SU-DHL-6 (cell line): Measurements from ENCODE around the gene CPNE2.

ENCODE experiments used
- H2AFZ ChIP-seq: fragments of 200-600 bp; sonication (generic); 2 replicates; pipeline ENCODE4 v1.6.1; 2014; ENCODE audit warnings: low read depth, mild to moderate bottlenecking, moderate library complexity, mixed read lengths, antibody characterized with exemption, low read length; ENCODE audit not compliant: severe bottlenecking
- H3F3A ChIP-seq: fragments of 200-600 bp; shearing (Covaris generic); 2 replicates; pipeline ENCODE4 v1.6.0; 2016; ENCODE audit warnings: antibody characterized with exemption, mild to moderate bottlenecking; ENCODE audit not compliant: insufficient read depth
- H3K27ac ChIP-seq: fragments of 200-600 bp; sonication (generic); 2 replicates; pipeline ENCODE4 v1.5.1; 2016; ENCODE audit warnings: low read depth, mild to moderate bottlenecking, low read length, moderate library complexity, mixed read lengths
- H3K27me3 ChIP-seq: fragments of 200-600 bp; sonication (generic), shearing (Covaris generic); 2 replicates; pipeline ENCODE4 v1.6.0; 2014; ENCODE audit warnings: mild to moderate bottlenecking, low read length
- H3K36me3 ChIP-seq: fragments of 200-600 bp; sonication (generic); 2 replicates; pipeline ENCODE4 v1.6.1; 2014; ENCODE audit warnings: mild to moderate bottlenecking, low read length, mixed read lengths
- H3K4me2 ChIP-seq: fragments of 300-600, 200-600 bp; shearing (Covaris generic), sonication (generic); 2 replicates; pipeline ENCODE4 v1.6.0; 2014; ENCODE audit warnings: low read length, low read depth, mild to moderate bottlenecking; ENCODE audit not compliant: poor library complexity, severe bottlenecking
- H3K4me3 ChIP-seq: fragments of 200-600 bp; sonication (generic); 2 replicates; pipeline ENCODE4 v1.5.1; 2014; ENCODE audit warnings: antibody characterized with exemption, low read length, mild to moderate bottlenecking, mixed read lengths; ENCODE audit not compliant: insufficient read depth, poor library complexity, severe bottlenecking
- H3K79me2 ChIP-seq: fragments of 200-600 bp; sonication (generic); 2 replicates; pipeline ENCODE4 v1.6.1; 2014; ENCODE audit warnings: mild to moderate bottlenecking, low read length, moderate library complexity; ENCODE audit not compliant: insufficient read depth
- H3K9ac ChIP-seq: fragments of 200-600 bp; sonication (generic); 2 replicates; pipeline ENCODE4 v1.7.0; 2014; ENCODE audit warnings: mild to moderate bottlenecking, low read length
- H3K9me2 ChIP-seq: fragments of 200-600 bp; sonication (generic); replicated peaks from 2 replicates; pipeline ENCODE4 v1.6.1; 2014; ENCODE audit warnings: low read length; ENCODE audit not compliant: insufficient read depth
- H3K9me3 ChIP-seq: fragments of 200-600 bp; sonication (generic); 2 replicates; pipeline ENCODE4 v1.6.1; 2014; ENCODE audit warnings: low read length, mixed read lengths; ENCODE audit not compliant: insufficient read depth
- H4K20me1 ChIP-seq: fragments of 200-600 bp; sonication (generic); 2 replicates; pipeline ENCODE4 v1.6.1; 2014; ENCODE audit warnings: low read depth, mild to moderate bottlenecking, antibody characterized with exemption, low read length, moderate library complexity, mixed read lengths
- EZH2phosphoT487 ChIP-seq: fragments of 200-600 bp; sonication (generic), shearing (Covaris generic); conservative IDR thresholded peaks from 2 replicates; pipeline ENCODE4 v1.6.1; 2018; ENCODE audit warnings: mild to moderate bottlenecking, antibody characterized with exemption, low read length, moderate library complexity, mixed read lengths
- TF ChIP-seq, protein P1 (sequence below): fragments of 200-600 bp; sonication (generic); IDR thresholded peaks from one replicate; pipeline ENCODE4 v1.5.1; 2017; ENCODE audit warnings: antibody characterized with exemption, mild to moderate bottlenecking, low read length, moderate library complexity; ENCODE audit not compliant: insufficient read depth, poor library complexity, severe bottlenecking

The CPNE2 gene

DNA sequence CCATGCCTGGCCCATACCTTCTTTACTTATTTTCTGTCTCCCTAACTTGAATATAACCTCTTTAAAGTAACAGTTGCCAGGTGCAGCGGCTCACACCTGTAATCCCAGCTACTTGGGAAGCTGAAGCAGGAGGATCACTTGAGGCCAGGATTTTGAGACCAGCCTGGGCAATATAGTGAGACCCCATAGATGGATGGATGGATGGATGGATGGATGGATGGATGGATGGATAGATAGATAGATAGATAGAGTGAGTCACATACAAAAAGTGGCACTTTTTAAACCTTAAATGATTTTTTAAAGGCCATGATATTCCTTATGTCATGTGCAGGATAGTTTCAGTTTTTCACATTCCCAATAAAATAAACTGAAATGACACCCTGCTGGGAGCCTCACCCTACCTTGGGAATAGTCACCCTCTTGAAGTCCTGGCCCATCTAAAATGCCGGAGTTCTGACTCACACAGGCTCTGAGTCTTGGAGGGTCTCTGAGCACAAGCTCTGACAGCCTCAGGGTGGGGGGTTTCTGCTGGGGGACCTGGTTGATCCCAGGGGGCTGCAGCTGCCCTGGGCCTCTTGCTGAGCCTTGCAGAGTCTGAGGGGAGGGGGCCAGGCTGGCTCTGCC, 26.2 kb downstream of the CPNE2 start:
- H3K9me3 ChIP-seq: no peaks in the 10 kb centered on the region
- no peak overlapping the region for H3K4me3 ChIP-seq
- no peaks in the 10 kb centered on the region for H3K36me3 ChIP-seq
- H3K27me3 ChIP-seq: no peaks in the 10 kb centered on the region
- H3K4me2 ChIP-seq: no peak overlapping the region
- TF ChIP-seq, protein P1, sequence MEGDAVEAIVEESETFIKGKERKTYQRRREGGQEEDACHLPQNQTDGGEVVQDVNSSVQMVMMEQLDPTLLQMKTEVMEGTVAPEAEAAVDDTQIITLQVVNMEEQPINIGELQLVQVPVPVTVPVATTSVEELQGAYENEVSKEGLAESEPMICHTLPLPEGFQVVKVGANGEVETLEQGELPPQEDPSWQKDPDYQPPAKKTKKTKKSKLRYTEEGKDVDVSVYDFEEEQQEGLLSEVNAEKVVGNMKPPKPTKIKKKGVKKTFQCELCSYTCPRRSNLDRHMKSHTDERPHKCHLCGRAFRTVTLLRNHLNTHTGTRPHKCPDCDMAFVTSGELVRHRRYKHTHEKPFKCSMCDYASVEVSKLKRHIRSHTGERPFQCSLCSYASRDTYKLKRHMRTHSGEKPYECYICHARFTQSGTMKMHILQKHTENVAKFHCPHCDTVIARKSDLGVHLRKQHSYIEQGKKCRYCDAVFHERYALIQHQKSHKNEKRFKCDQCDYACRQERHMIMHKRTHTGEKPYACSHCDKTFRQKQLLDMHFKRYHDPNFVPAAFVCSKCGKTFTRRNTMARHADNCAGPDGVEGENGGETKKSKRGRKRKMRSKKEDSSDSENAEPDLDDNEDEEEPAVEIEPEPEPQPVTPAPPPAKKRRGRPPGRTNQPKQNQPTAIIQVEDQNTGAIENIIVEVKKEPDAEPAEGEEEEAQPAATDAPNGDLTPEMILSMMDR: no peak
- no peak for TF ChIP-seq EZH2phosphoT487
- no peak overlapping the region for H2AFZ ChIP-seq
- no peaks in the 10 kb centered on the region for H3K79me2 ChIP-seq
- no peaks in the 10 kb centered on the region for H3F3A ChIP-seq
- no peak overlapping the region for H3K9ac ChIP-seq
- H3K9me2 ChIP-seq: no peaks in the 10 kb centered on the region
- H3K27ac ChIP-seq: no peak overlapping the region
- no peaks in the 10 kb centered on the region for H4K20me1 ChIP-seq

DNA sequence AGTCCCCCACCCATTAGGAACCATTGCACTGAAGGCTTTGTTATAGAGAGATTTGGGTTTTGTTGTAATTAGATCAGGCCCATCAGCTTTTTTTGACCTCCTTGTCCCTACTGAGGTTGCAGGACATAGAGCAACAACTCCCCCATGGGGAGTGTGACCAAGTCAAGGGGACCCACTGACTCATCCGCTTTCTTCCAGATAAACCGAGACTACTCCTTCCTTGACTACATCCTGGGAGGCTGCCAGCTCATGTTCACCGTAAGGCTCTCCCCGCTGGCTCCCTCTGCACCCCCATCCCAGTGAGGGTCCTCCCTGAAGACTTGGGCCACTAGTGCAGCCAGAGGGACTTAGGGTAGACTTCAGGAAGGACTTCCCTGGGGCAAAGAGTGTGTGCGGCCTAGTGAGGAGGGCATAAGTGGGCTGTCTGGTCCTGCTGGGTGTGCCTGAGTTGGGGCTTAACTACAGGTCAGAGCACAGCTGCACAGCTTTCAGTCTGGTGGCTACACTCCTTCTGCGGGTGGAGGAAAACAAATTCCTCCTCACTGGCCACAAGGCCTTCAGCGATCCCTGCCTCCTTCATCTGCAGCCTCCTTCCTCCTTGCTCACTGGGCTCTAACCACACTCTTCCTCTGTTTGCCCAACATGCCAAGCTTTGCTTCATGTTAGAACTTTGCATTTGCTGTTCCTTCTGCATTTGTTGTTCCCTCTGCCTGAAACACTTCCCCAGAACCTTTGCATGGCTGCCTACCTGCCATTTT, 31.0 kb downstream of the CPNE2 start:
- Histone ChIP-seq H4K20me1 (no peaks in the 10 kb centered on the region), H3K79me2 (no peaks in the 10 kb centered on the region)
- TF ChIP-seq, protein P1: no peak
- no peak for TF ChIP-seq EZH2phosphoT487

DNA sequence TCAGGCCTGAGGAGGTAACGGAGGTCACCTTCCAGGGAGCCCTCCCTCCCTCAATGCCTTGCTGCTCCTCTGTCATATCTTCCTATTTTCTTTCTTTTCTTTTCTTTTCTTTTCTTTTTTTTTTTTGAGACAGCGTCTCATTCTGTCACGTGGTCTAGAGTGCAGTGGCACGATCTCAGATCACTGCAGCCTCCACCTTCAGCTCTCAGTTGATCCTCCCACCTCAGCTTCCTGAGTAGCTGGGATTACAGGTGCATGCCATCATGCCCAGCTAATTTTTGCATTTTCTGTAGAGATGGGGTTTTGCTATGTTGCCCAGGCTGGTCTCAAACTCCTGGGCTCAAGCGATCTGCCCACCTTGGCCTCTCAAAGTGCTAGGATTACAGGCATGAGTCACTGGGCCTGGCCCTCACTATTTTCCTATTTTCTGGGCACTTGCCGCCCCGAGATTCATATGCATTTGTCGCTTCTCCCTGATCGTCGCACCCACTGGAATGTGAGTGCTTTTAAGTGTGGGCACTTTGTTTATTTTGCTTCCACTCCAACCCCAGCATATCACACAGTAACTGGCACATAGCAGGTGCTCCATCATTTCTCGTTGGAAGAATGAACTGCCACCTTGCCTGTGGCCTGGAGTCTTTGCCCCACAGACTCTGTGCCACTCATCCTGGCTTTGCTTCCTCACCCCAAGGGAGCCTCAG, 31.7 kb downstream of the CPNE2 start:
- Histone ChIP-seq H3K9me3 (no peaks in the 10 kb centered on the region), H3K4me3 (no peak overlapping the region), H3K9ac (no peak overlapping the region), H3K36me3 (no peaks in the 10 kb centered on the region), H3K9me2 (no peaks in the 10 kb centered on the region), H2AFZ (no peak overlapping the region), H4K20me1 (no peaks in the 10 kb centered on the region), H3K27me3 (no peaks in the 10 kb centered on the region), H3K79me2 (no peaks in the 10 kb centered on the region), H3K27ac (no peak overlapping the region), H3F3A (no peaks in the 10 kb centered on the region), H3K4me2 (no peak overlapping the region)
- TF ChIP-seq, protein P1: no peak
- TF ChIP-seq EZH2phosphoT487: no peak

More for the DNA sequence above, 31.0 kb downstream of the CPNE2 start:
- Histone ChIP-seq H3K27me3 (no peaks in the 10 kb centered on the region), H3K9me3 (no peaks in the 10 kb centered on the region), H3K9ac (no peak overlapping the region), H3K36me3 (no peaks in the 10 kb centered on the region), H3K4me2 (no peak overlapping the region), H3K9me2 (no peaks in the 10 kb centered on the region), H2AFZ (no peak overlapping the region), H3K27ac (no peak overlapping the region), H3F3A (no peaks in the 10 kb centered on the region), H3K4me3 (no peak overlapping the region)
